Mesodermal cell (in vitro differentiated cells): ENCODE measurements around the gene PRAF2.

ENCODE experiments used
- H3K27ac ChIP-seq: 2 replicates; pipeline ENCODE4 v1.7.0; 2013; ENCODE audit warnings: mild to moderate bottlenecking, low read depth, low read length, moderate library complexity; ENCODE audit not compliant: severe bottlenecking
- H3K36me3 ChIP-seq: 2 replicates; pipeline ENCODE4 v1.7.1; 2013; ENCODE audit warnings: mild to moderate bottlenecking, low read length, moderate library complexity; ENCODE audit not compliant: control insufficient read depth, insufficient read depth
- H3K4me1 ChIP-seq: one replicate; pipeline ENCODE4 v1.7.1; 2013; ENCODE audit warnings: mild to moderate bottlenecking, low read length; ENCODE audit not compliant: insufficient read depth, control insufficient read depth, poor library complexity, severe bottlenecking
- H3K4me3 ChIP-seq: 2 replicates; pipeline ENCODE4 v1.7.0; 2013; ENCODE audit warnings: low read length, control low read depth, mild to moderate bottlenecking; ENCODE audit not compliant: insufficient read depth, poor library complexity, severe bottlenecking; ENCODE audit errors: extremely low read depth
- H3K9me3 ChIP-seq: 2 replicates; pipeline ENCODE4 v1.7.1; 2013; ENCODE audit warnings: mild to moderate bottlenecking, low read length, moderate library complexity; ENCODE audit not compliant: control insufficient read depth
- WGBS, 2 experiments: methylation state at CpG; one replicate each; pipeline ENCODE4 v1.1.5; 2013; ENCODE audit warnings: missing lambda C conversion rate in 2 of 2; ENCODE audit not compliant: insufficient coverage in 2 of 2; 5-methylcytosine and 5-hydroxymethylcytosine counted together

PRAF2 gene

GRCh38 chrX:49075347-49075746, 1.5 kb upstream of the PRAF2 start:
- 90 to 100% methylated on average over 1 to 2 of the region's 13 CpGs for WGBS, 2 experiments
- Histone ChIP-seq H3K4me1 (peaks cover 3% of the 10 kb centered on the region), H3K4me3 (no peak overlapping the region), H3K9me3 (no peaks in the 10 kb centered on the region), H3K27ac (no peak overlapping the region), H3K36me3 (peaks cover 32% of the 10 kb centered on the region)

- no peak overlapping the region for H3K27ac ChIP-seq
Measured at GRCh38 chrX:49072712-49073095, 1.1 kb downstream of the PRAF2 start.

DNA sequence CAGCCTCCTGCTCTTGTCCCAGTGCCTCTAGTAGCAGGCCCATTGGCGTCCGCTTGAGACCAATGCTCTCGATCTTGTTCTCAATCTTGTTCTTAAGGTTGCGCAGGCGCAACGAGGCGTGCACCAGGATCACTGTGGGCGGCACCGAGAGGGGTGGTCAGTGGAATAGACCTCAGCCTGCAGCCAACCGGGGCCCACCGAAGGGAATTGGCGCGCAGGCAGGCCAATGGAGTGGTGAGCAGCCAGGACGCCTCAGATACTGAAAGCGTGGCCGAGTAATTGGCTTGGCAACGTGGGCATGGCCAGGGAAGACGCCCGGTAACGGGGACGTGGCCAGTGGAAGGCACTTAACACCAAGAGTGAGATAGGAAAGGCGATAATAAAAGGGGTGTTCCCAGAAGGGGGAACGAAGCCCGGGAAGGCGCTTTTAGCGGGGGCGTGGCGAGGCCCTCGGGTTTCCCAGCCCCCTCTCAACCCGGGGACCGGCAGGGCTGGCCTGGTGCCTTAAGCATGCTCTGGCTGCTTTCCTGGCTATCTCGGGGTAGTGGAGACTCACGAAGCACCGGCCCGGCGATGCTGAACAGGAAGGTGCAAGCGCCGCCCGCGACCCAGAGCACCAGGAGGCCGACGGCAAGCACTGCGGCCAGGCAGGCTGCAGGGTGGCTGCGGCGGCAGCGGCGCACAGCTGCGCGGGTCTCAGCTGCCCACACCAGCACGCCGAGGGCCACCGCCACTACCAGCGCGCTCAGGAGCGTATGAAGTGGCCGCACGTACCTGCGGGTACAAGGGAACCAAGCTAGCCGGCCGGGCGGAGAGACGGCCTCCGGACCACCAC, 1.7 kb downstream of the PRAF2 start:
- Histone ChIP-seq H3K36me3 (peaks cover 35% of the 10 kb centered on the region), H3K4me3 (peak overlapping the region; percentile 65), H3K9me3 (no peaks in the 10 kb centered on the region), H3K27ac (no peak overlapping the region), H3K4me1 (no peaks in the 10 kb centered on the region)
- WGBS, 2 experiments, result 89 to 98% methylated on average over 25 to 46 of the region's 63 CpGs

More at GRCh38 chrX:49072712-49073095, 1.1 kb downstream of the PRAF2 start:
- no peaks in the 10 kb centered on the region for H3K9me3 ChIP-seq
- peak overlapping the region; percentile 65 for H3K4me3 ChIP-seq
- WGBS, 2 experiments, result 83 to 100% methylated on average over 2 to 10 of the region's 10 CpGs
- H3K4me1 ChIP-seq, result no peaks in the 10 kb centered on the region
- peaks cover 40% of the 10 kb centered on the region for H3K36me3 ChIP-seq

- no peak overlapping the region for H3K27ac ChIP-seq
- 100% methylated on average over 1 to 2 of the region's 4 CpGs for WGBS, 2 experiments
- H3K4me3 ChIP-seq, result no peak overlapping the region
- H3K4me1 ChIP-seq, result no peaks in the 10 kb centered on the region
- H3K36me3 ChIP-seq, result peaks cover 29% of the 10 kb centered on the region
- no peaks in the 10 kb centered on the region for H3K9me3 ChIP-seq
Measured at GRCh38 chrX:49070988-49071387, 2.8 kb downstream of the PRAF2 start.

DNA sequence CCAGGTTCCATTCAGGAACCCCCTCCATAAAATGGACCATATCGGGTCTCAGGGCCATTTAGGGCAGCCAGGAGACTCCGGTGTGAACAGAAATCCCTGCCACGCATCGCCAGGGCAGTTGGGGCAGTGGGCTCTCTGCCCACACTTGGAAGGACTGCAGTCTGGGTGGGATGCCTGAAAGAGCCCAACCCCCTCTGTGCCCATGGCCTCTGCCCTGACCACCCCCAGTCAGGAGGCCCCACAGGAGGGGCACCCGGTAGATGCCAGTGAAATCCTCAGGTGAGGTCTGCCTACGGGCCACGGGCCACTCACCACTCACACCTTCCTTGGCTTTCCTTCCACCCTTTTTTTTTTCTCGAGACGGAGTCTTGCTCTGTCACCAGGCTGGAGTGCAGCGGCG, 4.8 kb downstream of the PRAF2 start:
- no peak overlapping the region for H3K4me3 ChIP-seq
- H3K36me3 ChIP-seq, result peaks cover 17% of the 10 kb centered on the region
- H3K27ac ChIP-seq, result no peak overlapping the region
- H3K9me3 ChIP-seq, result no peaks in the 10 kb centered on the region
- WGBS, 2 experiments, result 91 to 93% methylated on average over 6 to 7 of the region's 11 CpGs
- H3K4me1 ChIP-seq, result no peaks in the 10 kb centered on the region

- H3K27ac ChIP-seq, result no peak overlapping the region
- H3K36me3 ChIP-seq, result peaks cover 17% of the 10 kb centered on the region
- no peak overlapping the region for H3K4me3 ChIP-seq
- H3K4me1 ChIP-seq, result no peaks in the 10 kb centered on the region
- H3K9me3 ChIP-seq, result no peaks in the 10 kb centered on the region
- WGBS, 2 experiments, result 96 to 98% methylated on average over 9 to 19 of the region's 41 CpGs
Measured at GRCh38 chrX:49067285-49068120, 6.3 kb downstream of the PRAF2 start.

GRCh38 chrX:49066690-49067089, 7.1 kb downstream of the PRAF2 start:
- Histone ChIP-seq H3K9me3 (no peaks in the 10 kb centered on the region), H3K27ac (no peak overlapping the region), H3K36me3 (peaks cover 19% of the 10 kb centered on the region), H3K4me1 (no peaks in the 10 kb centered on the region), H3K4me3 (no peak overlapping the region)
- 87 to 100% methylated on average over 3 of the region's 9 CpGs for WGBS, 2 experiments

DNA sequence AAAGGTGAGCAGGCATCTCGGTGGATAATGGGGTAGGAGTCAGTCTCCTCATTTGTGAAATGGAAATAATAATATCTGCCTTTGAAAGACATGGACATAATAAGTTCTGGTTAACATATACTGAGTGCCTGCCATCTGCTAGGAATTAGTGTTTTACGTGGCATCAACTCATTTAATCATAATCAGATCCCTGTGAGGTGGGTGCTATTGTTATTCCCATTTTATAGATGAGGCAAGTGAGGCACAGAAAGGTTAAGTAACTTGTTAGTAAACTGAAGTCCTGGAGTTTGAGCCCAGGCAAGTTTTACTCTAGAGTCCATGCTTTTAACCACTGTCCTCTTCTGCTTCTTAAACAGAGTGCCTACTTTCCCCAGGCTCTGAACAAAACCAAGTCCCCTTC, 7.5 kb downstream of the PRAF2 start:
- no peaks in the 10 kb centered on the region for H3K4me1 ChIP-seq
- no peaks in the 10 kb centered on the region for H3K9me3 ChIP-seq
- no peak overlapping the region for H3K4me3 ChIP-seq
- WGBS, 2 experiments, result 100% methylated on average over 1 of the region's 2 CpGs; no CpG with 5 or more reads in 1 of the 2 experiments
- peaks cover 22% of the 10 kb centered on the region for H3K36me3 ChIP-seq
- H3K27ac ChIP-seq, result no peak overlapping the region

DNA sequence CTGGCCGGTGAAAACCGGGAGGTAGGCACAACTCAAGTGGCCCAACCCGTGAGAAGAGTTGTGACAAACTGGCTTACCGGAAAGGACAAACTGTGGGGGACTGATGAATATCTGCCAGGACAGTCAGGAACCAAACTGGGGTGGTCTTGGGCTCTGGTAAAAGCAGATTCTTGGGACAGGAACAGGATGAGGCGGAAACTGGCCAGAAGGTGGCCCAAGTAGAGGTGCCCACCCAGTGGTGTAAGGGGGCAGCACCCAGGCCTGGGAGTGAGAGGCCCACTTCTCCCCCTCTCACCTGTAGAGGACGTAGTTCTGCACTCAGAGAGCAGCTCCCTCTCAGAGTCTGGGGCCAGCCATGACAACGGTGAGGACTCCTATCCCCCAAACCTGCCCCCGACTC, 9.1 kb downstream of the PRAF2 start:
- H3K9me3 ChIP-seq, result no peaks in the 10 kb centered on the region
- no peak overlapping the region for H3K4me3 ChIP-seq
- no peak overlapping the region for H3K27ac ChIP-seq
- H3K4me1 ChIP-seq, result no peaks in the 10 kb centered on the region
- 95 to 100% methylated on average over 3 to 6 of the region's 8 CpGs for WGBS, 2 experiments
- H3K36me3 ChIP-seq, result peaks cover 18% of the 10 kb centered on the region

DNA sequence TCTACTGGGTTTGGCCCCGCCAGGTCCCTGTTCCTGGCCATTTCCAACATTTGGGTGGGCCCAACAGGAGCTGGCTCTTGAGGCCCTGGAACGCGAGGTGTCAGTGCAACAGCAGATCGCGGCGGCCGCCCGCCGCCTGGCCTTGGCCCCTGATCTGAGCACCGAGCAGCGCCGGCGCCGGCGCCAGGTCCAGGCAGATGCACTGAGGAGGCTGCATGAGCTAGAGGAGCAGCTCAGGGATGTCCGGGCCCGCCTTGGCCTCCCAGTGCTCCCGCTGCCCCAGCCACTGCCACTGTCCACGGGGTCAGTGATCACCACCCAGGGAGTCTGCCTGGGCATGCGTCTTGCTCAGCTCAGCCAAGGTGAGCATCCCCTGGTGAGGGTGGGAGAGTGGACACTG, 9.5 kb downstream of the PRAF2 start:
- Histone ChIP-seq H3K9me3 (no peaks in the 10 kb centered on the region), H3K27ac (no peak overlapping the region), H3K4me3 (no peak overlapping the region), H3K4me1 (no peaks in the 10 kb centered on the region), H3K36me3 (peaks cover 16% of the 10 kb centered on the region)
- whole genome bisulfite sequencing, 2 experiments, result 92% methylated on average over 4 of the region's 20 CpGs; no CpG with 5 or more reads in 1 of the 2 experiments
